Kidney epithelial cell (primary cell): ENCODE results near the gene NABP2. TPM values are rescaled to one million over a fixed set of nuclear protein-coding genes. Genes with fewer than 3 reads are reported as not detected.
A peak's percentile ranks its signal among the peaks of the same experiment; 100 is the strongest.

Experiments used
- DNase-seq: peaks from one replicate; pipeline ENCODE4 v3.0.0-alpha.2; 2010; ENCODE audit warnings: low read depth
- H3K27me3 ChIP-seq: 2 replicates; pipeline ENCODE4 v1.6.0; 2011; ENCODE audit warnings: low read length; ENCODE audit not compliant: control insufficient read depth, insufficient read depth
- H3K36me3 ChIP-seq: 2 replicates; pipeline ENCODE4 v1.5.1; 2011; ENCODE audit warnings: low read length; ENCODE audit not compliant: control insufficient read depth, insufficient read depth
- H3K4me3 ChIP-seq: 2 replicates; pipeline ENCODE4 v1.5.1; 2011; ENCODE audit warnings: low read depth, mild to moderate bottlenecking, control low read depth, low read length
- total RNA-seq: library from RNA; depleted of rRNA; stranded (reverse); fragments of >200 nt; gene quantifications from 2 replicates; pipeline ENCODE4 v1.2.3, GENCODE V29; 2015
- TF ChIP-seq, protein P1 (sequence below): IDR thresholded peaks from 2 replicates; pipeline ENCODE4 v1.5.1; 2011; ENCODE audit warnings: mild to moderate bottlenecking, moderate library complexity, low read length, control low read depth, inconsistent platforms; ENCODE audit not compliant: insufficient read depth, poor library complexity, severe bottlenecking

Gene NABP2
- total RNA-seq, result 38.9 and 47.6 TPM in 2 replicates

DNA sequence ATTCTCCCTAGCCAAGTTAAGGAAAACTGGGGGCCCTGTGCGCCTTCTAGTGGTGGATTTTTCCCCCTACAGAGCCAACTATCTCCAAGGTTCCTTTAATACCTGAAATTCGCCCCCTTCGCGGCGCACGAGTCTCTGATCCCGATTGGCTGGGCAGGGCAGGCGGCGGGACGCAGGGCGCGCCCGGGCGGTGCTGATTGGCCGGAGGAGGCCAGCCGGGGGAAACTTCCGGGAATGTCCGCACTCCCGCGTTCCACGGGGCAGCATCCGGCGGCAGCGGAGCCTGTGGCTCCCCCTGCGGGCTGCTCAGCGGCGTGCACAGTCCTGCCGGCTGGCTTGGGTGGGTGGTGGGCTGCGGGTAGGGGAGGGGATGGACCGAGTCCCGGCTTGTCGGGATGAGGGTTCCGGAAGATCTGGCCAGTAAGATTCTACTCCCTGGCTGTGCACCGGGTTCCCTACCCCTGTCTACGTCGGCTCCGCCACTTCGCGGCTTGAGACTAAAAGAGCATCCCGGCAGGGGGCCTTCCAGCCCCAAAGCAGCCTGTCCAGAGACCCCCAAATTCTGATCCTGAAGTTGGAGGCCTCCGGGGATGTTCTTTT is at the start of gene NABP2:
Gene NABP2, plus strand, starts transcription at position 241 of the 600 bp plus-strand sequence. CDS start 515 bp downstream, outside the sequence.
- H3K27me3 ChIP-seq, result no peaks in the 10 kb centered on the region
- peak within 1 kb of the TSS; percentile 65 for H3K4me3 ChIP-seq
- H3K36me3 ChIP-seq, result no peaks in the 10 kb centered on the region
- peak; percentile 87 for DNase-seq
- TF ChIP-seq, protein P1, sequence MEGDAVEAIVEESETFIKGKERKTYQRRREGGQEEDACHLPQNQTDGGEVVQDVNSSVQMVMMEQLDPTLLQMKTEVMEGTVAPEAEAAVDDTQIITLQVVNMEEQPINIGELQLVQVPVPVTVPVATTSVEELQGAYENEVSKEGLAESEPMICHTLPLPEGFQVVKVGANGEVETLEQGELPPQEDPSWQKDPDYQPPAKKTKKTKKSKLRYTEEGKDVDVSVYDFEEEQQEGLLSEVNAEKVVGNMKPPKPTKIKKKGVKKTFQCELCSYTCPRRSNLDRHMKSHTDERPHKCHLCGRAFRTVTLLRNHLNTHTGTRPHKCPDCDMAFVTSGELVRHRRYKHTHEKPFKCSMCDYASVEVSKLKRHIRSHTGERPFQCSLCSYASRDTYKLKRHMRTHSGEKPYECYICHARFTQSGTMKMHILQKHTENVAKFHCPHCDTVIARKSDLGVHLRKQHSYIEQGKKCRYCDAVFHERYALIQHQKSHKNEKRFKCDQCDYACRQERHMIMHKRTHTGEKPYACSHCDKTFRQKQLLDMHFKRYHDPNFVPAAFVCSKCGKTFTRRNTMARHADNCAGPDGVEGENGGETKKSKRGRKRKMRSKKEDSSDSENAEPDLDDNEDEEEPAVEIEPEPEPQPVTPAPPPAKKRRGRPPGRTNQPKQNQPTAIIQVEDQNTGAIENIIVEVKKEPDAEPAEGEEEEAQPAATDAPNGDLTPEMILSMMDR, result peak; percentile 78

DNA sequence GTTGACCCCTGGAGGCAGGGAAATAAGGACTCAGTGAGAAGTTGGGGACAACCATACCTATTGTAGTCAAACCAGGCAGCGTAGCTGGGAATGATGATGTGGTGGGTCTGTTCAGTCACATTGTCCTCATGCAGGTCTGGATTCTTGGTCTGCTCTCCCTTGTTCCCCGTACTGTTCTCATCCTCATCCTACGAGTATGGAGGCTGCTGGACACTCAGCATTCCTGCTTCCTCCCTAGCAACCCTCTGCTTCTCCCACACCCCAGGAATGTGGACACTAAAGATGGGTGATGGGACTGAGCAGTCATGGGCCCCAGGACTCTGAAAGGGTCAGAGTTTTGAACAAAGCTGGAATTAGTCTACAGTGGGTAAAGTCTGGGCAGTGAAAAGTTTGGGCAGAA is 45.8 kb upstream of the NABP2 start:
- TF ChIP-seq, protein P1, result no peak
- H3K36me3 ChIP-seq, result peaks cover 7% of the 10 kb centered on the region

DNA sequence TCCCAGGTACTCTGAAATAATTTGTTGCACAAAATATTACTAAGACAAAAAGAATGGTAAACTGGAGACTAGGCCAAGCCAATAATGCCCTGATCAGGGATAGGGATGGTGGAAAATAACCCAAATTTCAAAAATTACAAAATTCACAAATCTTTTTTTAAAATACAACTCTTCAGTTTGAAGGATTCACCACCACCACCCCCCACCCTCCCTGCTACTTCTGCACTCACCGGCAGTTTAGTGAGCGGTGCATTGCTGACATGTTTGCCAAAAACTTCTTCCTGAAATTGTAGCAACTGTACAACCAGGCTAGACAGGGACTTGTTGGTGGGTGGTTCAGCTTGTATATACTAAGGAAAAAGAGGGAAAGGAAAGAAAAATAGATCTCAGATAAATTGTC is 37.2 kb upstream of the NABP2 start:
- Histone ChIP-seq H3K4me3 (no peak overlapping the region), H3K36me3 (peaks cover 2% of the 10 kb centered on the region)
- TF ChIP-seq, protein P1, result no peak

More for the DNA sequence above, 45.8 kb upstream of the NABP2 start:
- no peak for DNase-seq
- Histone ChIP-seq H3K27me3 (no peaks in the 10 kb centered on the region), H3K4me3 (no peak overlapping the region)

DNA sequence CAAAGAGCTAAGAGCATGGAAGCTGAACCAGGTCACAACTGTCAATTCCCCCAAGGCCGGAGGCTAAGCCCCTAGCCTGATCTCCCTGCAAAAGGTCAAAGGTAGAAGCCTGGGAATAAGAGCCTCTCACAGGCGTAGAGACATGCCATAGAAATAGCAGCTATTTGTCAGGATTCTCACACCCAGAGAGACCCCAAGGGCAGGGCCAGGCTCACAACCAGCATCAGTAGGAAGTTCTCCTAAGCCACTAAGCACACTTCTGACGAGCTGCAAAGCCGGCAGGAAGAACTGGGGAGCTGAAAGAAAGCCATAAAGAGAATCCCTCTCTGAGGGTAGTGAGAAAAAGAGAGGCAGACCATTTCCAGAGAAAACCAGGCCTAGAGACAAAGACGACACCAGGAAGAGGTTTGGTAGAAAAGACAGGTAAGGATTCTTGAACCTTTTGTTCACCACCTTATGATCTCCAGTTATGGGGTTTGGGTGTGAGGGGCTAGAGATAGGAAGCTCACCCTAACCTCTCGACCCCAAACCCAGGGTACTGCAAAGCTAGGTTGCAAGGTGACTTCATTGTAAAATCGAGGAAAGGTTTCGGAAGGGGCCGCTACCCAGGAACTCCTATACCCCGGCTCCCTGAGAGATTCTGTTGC is 35.9 kb upstream of the NABP2 start:
- DNase-seq, result no peak

More for the DNA sequence above, 37.2 kb upstream of the NABP2 start:
- no peaks in the 10 kb centered on the region for H3K27me3 ChIP-seq
- DNase-seq, result no peak

DNA sequence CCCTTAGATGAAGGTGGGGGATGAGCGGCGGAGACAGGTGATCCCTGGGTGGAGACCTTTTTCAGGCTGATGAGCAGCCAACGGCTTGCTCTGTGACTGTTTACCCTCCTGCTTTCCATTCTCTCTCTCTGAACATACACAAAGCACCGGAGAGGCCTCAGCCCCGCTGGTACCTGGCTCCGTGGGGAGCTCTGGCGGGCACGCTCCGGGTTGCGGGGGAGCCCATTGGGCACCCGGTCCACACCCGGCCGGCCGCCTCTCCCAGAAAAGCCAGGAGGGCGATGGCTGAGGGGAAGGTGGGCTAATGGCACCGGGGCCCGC is 35.4 kb upstream of the NABP2 start:
- H3K36me3 ChIP-seq, result no peaks in the 10 kb centered on the region
- peak overlapping the region; percentile 79 for H3K4me3 ChIP-seq
- DNase-seq, result no peak
- no peaks in the 10 kb centered on the region for H3K27me3 ChIP-seq
- TF ChIP-seq, protein P1, result no peak

More for the DNA sequence above, 35.9 kb upstream of the NABP2 start:
- Histone ChIP-seq H3K36me3 (no peaks in the 10 kb centered on the region), H3K4me3 (peak overlapping the region; percentile 79), H3K27me3 (no peaks in the 10 kb centered on the region)
- TF ChIP-seq, protein P1, result no peak
